Measurements from ENCODE around the gene PPP5C.

DNA sequence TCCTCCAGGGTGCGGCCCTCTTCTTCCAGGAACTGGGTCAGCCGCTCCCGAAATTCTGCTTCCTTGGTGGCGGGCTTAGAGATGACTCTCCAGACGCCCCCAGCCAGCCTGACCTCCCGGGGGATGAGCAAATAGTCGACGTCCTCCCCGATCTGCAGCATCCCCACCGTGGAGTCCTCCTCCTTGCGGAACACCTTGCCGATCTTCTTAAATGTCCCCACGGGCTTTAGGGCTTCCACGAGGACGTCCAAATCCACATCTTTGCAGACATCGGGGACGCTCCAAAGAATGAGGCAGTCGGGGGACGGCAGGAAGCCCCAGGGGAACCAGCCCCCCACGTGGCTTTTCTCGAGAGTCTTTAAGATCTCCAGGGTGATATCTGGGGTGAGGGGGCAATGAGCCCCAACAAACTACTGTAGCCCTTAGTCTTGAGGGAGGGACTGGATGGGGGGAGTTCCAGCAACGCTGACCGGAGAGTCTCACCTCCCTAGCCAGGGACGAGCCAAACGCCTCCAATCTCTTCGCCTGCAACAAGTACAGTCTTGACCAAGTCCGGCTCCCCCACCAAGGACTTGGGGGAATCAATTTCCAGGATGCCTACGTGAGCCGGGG, 65.9 kb downstream of the PPP5C start:
- TF ChIP-seq, protein P1, sequence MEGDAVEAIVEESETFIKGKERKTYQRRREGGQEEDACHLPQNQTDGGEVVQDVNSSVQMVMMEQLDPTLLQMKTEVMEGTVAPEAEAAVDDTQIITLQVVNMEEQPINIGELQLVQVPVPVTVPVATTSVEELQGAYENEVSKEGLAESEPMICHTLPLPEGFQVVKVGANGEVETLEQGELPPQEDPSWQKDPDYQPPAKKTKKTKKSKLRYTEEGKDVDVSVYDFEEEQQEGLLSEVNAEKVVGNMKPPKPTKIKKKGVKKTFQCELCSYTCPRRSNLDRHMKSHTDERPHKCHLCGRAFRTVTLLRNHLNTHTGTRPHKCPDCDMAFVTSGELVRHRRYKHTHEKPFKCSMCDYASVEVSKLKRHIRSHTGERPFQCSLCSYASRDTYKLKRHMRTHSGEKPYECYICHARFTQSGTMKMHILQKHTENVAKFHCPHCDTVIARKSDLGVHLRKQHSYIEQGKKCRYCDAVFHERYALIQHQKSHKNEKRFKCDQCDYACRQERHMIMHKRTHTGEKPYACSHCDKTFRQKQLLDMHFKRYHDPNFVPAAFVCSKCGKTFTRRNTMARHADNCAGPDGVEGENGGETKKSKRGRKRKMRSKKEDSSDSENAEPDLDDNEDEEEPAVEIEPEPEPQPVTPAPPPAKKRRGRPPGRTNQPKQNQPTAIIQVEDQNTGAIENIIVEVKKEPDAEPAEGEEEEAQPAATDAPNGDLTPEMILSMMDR (conservative IDR thresholded peaks at IDR 0.05; ENCODE audit: low read depth, low read length), result no peak
- TF ChIP-seq EZH2phosphoT487 (IDR thresholded peaks at IDR 0.05; ENCODE audit: borderline replicate concordance, low read length), result no peak

All from PC-3 (cell line).